Left cardiac atrium (tissue), 4 donors: ENCODE results near the gene S100B. TPM values are rescaled to one million over a fixed set of nuclear protein-coding genes. Genes with fewer than 3 reads are reported as not detected.

Source experiments
- ATAC-seq, 2 donors: fragments of 200-7000 bp; cut with Tn5 transposase; one replicate each; pipeline ENCODE4 v1.9.1; 2020; ENCODE audit warnings: mild to moderate bottlenecking in 2 of 2, moderate library complexity in 2 of 2
- DNase-seq: peaks from one replicate; pipeline ENCODE4 v3.0.0-alpha.2; 2020
- intact Hi-C, 2 donors: fragments of 100-400 bp; cut with DNase I; formaldehyde crosslinking; loops; one replicate each; pipeline versions ENCODE4 v1.14.1 to v1.15.1; 2022 to 2023
- long read RNA-seq: library from polyadenylated mRNA; unstranded; transcript quantifications from one replicate; pipeline ENCODE4 v2.0.0, GENCODE V29; 2021
- total RNA-seq, 2 donors: library from RNA; stranded (reverse); fragmentation: NEBNext Ultra II Directional; extraction: Animal tissue kit (Norgen Biotek cat#: 25700); gene quantifications; one replicate each; pipeline ENCODE4 v1.2.1, GENCODE V29; 2021
- donor health status: DM: no; HTN: yes; CAD: no.
- donor health status: DM: no; HTN: yes; CAD: no; lungs with severe emphysema.
- donor health status: DM: yes; HTN: yes; CAD: no.
- donor health status: Dilated cardiomyopathy.

S100B gene
- 10 to 100 TPM; 12.8 to 41.0 TPM for total RNA-seq
- long read RNA-seq, partial matches to known transcripts: 0 of 1 reads
- long read RNA-seq, other reads (novel, unspliced or antisense): 0 of 1 reads

DNA sequence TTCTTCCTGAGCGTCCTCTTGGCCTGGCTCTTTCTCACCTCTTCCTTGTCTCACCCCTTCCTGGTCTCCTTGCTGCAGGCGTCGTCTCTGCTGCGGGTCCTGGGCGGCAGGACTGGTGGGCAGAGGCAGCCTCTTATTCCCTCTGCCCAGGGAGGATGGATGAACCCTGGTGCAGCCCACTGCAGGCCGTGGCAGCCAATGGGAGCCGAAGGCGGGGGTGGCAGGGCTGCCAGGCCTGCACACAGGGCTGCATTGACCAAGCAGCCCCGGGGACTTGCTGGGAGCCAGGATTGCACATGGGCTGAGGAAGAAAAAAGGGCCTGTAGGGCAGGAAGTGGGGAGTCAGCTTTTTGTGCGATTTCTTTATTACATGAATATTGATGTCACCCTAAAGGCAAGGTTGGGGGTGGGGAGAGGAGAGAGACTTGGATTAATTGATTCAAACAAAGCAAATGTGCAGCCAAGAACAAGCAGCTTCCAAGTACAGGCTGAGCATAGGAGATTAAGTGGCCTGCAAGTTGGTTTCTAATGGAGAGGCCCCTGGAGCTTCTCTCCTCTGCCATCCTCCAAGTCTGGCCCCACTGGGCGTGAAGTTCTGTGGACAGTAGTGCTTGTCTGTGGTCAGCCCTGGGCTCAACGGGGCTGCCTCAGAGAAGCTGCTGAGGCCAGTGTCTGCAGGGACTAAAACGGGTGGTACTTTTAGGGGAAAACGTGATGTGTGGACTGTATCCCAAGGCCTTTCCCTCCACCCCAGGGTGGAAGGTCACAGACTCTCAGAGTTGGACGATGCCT lies at the start of gene S100B:
Gene S100B (minus strand): TSS at position 108 of the 792 bp plus-strand sequence. CDS start 2,667 bp downstream, outside the sequence.
- ATAC-seq (peak; percentile 70 to 89), DNase-seq (no peak)
- intact Hi-C loops: no loop called here

DNA sequence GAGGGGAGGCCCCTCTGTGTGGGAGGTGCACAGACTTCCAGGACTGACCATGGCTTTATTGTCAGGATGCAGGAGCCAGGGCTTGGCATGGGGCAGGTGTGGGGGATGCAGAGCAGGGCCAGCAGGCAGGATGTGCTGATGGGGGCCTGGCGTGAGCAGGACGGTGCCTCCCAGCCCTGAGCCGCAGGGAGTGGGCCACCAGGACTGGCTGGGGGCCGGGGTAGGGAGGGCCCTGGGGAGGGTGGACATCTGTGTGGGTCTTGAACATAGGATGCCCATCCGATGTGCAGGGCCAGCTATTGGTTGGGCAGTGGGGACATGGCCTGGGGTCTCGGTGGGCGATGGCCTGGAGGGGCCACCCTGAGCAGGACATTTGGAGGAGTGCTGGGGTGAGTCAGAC lies 46.2 kb upstream of the S100B start:
- DNase-seq: no peak
- peak; percentile 27 to 62 for ATAC-seq
- intact Hi-C loops: no loop called here

DNA sequence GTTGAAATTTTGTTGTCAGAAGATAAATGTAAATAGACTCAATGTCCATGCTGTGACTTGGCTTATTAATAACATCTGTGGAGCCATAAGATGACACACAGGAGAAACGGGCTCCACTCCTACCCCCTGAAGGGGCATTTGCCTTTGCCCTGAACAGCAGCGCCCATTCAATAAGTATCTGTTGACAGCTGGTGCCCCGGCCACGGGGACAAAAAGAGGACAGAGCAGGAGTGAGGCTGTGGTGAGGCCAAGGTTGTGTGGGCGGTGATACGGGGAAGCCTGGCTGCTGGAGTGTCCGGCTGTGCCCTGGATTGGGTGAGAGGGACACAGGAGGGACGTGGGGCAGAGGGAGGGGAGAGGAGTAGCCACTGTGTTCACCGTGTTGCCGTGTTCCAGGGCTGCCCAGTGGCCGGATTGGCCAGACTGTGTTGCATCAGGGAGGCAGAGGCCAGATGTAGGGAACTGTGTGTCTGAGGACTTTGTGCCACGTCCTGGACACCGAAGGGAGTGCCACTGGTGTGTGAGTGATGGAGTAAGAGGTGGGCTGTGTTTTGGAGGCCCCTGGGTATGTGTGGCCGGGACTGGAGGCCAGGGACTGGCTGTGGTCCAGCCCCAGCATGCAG lies 45.7 kb upstream of the S100B start:
- ATAC-seq (peak; percentile 80 to 86), DNase-seq (peak; percentile 30)
- intact Hi-C loops: no loop called here

- intact Hi-C loops: no loop called here
- ATAC-seq (no peak), DNase-seq (no peak)
These were observed 44.5 kb upstream of the S100B start for GRCh38 chr21:46649356-46649755.

GRCh38 chr21:46648539-46648938 lies 43.7 kb upstream of the S100B start:
- ATAC-seq: no peak
- intact Hi-C loops: no loop called here
- DNase-seq: no peak

DNA sequence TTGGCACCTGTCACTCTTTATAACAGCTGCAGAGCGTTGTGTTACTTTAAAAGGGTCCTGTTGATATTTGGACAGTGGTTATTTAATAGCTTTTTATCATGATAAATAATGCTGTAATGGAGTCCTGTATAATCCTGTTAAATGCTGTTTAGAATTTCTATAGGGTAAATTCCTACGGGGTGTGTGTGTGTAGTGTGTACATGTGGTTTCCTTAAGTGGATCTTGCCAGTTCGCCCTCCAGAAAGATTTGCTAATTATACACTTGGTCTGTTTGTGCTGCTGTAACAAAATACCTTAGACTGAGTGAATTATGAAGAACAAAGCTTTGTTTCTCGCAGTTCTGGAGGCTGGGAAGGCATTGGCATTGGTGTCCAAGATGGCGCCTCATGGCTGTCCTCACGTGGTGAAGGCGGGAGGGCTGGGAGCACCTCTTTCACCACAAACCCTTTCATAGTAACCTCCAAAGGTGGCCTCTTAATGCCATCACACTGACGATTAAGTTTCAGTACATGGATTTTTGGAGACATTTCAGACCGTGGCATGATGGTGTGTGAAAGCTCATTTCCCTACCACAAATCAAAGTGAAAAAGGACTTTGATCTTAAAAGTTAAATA lies 41.8 kb upstream of the S100B start:
- DNase-seq: no peak
- intact Hi-C loops: no loop called here
- ATAC-seq: no peak

- intact Hi-C loops: no loop called here
These were observed 41.0 kb upstream of the S100B start for GRCh38 chr21:46645840-46646239.

GRCh38 chr21:46643379-46644177 lies 38.7 kb upstream of the S100B start:
- ATAC-seq (no peak), DNase-seq (no peak)
- intact Hi-C loops: no loop called here

More at GRCh38 chr21:46645840-46646239, 41.0 kb upstream of the S100B start:
- ATAC-seq (no peak), DNase-seq (no peak)

- intact Hi-C loops: no loop called here
- DNase-seq (no peak), ATAC-seq (peak in 1 of 2 donors; percentile 76)
These were observed 36.8 kb upstream of the S100B start for GRCh38 chr21:46641656-46642055.

GRCh38 chr21:46639489-46640386 lies 34.9 kb upstream of the S100B start:
- DNase-seq: no peak
- ATAC-seq: no peak
- intact Hi-C loops: no loop called here

DNA sequence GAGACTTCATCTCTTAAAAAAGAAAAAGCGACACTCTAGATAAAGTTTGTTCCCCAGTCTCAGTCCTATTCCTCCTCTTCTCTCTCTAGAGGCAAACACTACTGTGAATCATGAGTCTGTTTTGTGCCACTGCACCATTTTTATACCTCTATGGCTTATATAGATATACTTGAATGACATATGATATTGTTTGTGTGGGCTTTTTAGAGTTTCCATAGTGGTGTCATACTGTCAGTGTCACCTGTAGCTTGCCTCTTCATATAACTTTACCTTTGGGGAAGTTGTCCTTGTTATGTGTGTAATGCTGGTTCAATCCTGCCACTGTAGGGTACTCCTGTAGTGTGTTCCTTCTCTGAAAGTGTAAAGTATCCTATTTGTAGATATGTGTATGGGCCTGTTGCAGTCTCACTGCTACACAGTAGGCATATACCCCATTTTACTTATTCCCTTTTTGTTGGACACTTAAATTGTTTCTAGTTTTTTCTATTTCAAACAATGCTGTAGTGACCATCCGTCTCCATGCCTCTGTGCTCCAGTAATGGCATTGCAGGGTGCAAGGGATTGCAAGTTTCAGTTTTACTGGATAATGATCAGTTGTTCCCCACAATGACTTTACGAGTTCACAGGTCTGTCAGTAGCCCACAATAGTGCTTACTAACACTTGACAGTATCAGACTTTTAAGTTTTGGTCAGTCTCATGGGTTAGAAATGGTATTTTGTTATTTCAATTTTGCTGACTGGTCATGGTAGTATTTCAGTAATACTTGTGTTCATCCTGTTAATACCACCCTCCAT lies 33.3 kb upstream of the S100B start:
- DNase-seq: no peak
- intact Hi-C loops: no loop called here
- ATAC-seq: no peak

- no peak for DNase-seq
- intact Hi-C loops: no loop called here
- ATAC-seq: no peak
These were observed 31.8 kb upstream of the S100B start for GRCh38 chr21:46636550-46637285.

- ATAC-seq (no peak), DNase-seq (no peak)
- intact Hi-C loops: no loop called here
These were observed 31.3 kb upstream of the S100B start for GRCh38 chr21:46636181-46636512.

DNA sequence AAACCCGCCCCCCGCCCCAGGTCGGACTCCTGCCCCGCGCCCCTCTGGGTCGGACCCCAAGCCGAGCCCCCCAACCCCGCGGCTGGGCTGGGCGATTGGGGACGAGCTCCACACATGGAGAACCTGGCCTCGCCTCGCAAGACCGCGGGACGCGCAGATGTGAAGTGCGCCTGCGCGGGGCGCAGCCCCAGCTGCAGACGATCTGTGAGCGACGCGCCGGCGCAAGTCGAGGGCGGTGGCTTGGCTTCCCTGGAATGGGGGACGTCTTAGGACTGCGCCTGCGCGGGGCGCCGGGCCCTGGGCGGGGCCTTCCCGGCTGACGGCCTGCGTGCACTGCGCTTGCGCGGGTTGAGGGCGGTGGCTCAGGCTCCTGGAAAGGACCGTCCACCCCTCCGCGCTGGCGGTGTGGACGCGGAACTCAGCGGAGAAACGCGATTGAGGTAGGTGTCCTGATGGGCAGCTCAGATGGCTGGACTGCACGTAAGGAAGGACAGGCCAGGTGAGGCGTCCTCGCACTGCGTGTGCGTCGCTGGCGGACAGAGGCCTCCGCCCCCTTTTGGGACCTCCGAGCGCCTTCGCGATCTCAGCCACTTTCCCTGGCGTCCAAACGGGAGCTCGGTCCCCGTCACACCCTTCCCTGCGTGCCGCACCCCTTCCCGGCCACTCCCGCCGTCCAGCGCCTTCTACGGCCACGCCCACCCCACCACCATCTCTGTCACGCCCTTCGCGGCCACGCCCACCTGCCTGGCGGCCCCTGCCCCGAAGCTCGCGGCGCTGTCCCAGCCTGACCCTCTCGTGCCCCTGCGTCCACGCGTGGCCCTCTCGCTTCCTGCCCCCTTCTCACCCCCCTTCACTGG lies 30.7 kb upstream of the S100B start, which contains the start of gene PRMT2:
Gene PRMT2 (plus strand): TSS at position 351 of the 857 bp plus-strand sequence. CDS start 1,278 bp downstream, outside the sequence.
- intact Hi-C loops: no loop called here
- peak; percentile 96 for ATAC-seq

DNA sequence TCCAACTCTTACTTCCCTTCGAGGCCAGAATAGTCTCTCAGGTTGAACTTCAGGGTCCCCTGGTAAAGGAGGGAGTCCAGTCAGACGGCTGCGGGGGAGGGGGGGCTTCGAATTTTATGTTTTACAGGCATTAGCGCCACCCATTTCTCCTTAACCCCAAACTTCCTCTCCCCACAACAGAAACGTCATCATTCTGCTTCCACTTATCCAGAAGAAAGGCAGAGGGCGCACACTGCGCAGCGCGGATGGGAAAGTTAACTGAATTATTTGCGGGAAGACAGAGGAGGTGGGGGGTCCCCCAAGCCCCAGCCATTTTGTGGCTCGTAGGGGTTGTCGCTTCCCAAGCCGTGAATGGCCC lies 30.1 kb upstream of the S100B start:
- DNase-seq: peak; percentile 77
- peak; percentile 68 to 70 for ATAC-seq
- intact Hi-C loops: no loop called here

More for the DNA sequence above, 30.7 kb upstream of the S100B start, which contains the start of gene PRMT2:
- peak; percentile 98 for DNase-seq

GRCh38 chr21:46634427-46634826 lies 29.5 kb upstream of the S100B start:
- no peak for DNase-seq
- intact Hi-C loops: no loop called here
- no peak for ATAC-seq
